Measurements from ENCODE around the gene FUOM. TPM values are rescaled to one million over a fixed set of nuclear protein-coding genes. Genes with fewer than 3 reads are reported as not detected.

The FUOM gene
- polyA plus RNA-seq, 1 of the 3 experiments (the other 2 are of a cell fraction), result 32.5 TPM

GRCh38 chr10:133403359-133403758 is 45.5 kb upstream of the FUOM start:
- Histone ChIP-seq H3K9me3 (no peaks in the 10 kb centered on the region), H4K20me1 (ENCODE audit: insufficient read depth) (peaks cover 13% of the 10 kb centered on the region; the same call in 1 of the 2 replicates), H3K9ac (no peak overlapping the region), H3K36me3 (replicated peaks in 1 of 2; ENCODE audit: control insufficient read depth in 1 of 2, insufficient read depth in 2 of 2, low read length in 1 of 2) (peaks cover 33 to 56% of the 10 kb centered on the region in 2 experiments), H3K9me2 (no peaks in the 10 kb centered on the region), H3K27me3 (ENCODE audit: insufficient read depth) (no peaks in the 10 kb centered on the region), H3K79me2 (ENCODE audit: insufficient read depth) (peaks cover 48% of the 10 kb centered on the region), H3K27ac (ENCODE audit: low read depth in 2 of 2, low read length in 1 of 2) (no peak overlapping the region), H2AFZ (ENCODE audit: low read depth) (no peak overlapping the region), H3K4me1 (ENCODE audit: control insufficient read depth in 1 of 2, insufficient read depth in 2 of 2, low read depth in 1 of 2, low read length in 1 of 2) (peaks cover 0 to 12% of the 10 kb centered on the region in 2 experiments; a peak in 3 of 4 replicates), H3K4me3 (ENCODE audit: low read depth in 2 of 2, low read length in 1 of 2) (no peak overlapping the region), H3F3A (replicated peaks; ENCODE audit: insufficient read depth) (peaks cover 18% of the 10 kb centered on the region), H3K4me2 (no peak overlapping the region)
- ChIA-PET CTCF (no interaction called here), POLR2A (no interaction called here)
- TF ChIP-seq RCOR1 (IDR thresholded peaks at IDR 0.05; ENCODE audit: low read length) (no peak), SIN3A (IDR thresholded peaks at IDR 0.05; ENCODE audit: borderline replicate concordance, low read depth, low read length) (no peak), CHD2 (IDR thresholded peaks at IDR 0.05; ENCODE audit: low read length, partially characterized antibody) (no peak)
- 87% methylated on average over 16 of the region's 16 CpGs for WGBS (ENCODE audit: low lambda C conversion rate)
- DNase-seq, result no peak

- POLR2A ChIA-PET, result no interaction called here
- H3K9ac ChIP-seq, result no peak overlapping the region
- H3K4me3 ChIP-seq (ENCODE audit: low read depth in 2 of 2, low read length in 1 of 2), result no peak overlapping the region
- no peak overlapping the region for H3K4me2 ChIP-seq
- peaks cover 18% of the 10 kb centered on the region for H3F3A ChIP-seq (replicated peaks; ENCODE audit: insufficient read depth)
- DNase-seq, result no peak
- TF ChIP-seq RXRA (IDR thresholded peaks at IDR 0.05; ENCODE audit: borderline replicate concordance, low read depth) (no peak), EP300 (IDR thresholded peaks at IDR 0.05; ENCODE audit: borderline replicate concordance in 1 of 2, low read depth in 1 of 2, low read length in 1 of 2) (no peak)
- 98% methylated on average over 13 of the region's 21 CpGs for WGBS (ENCODE audit: low lambda C conversion rate)
- peaks cover 13% of the 10 kb centered on the region; the same call in 1 of the 2 replicates for H4K20me1 ChIP-seq (ENCODE audit: insufficient read depth)
- H3K27ac ChIP-seq (ENCODE audit: low read depth in 2 of 2, low read length in 1 of 2), result no peak overlapping the region
- H3K9me3 ChIP-seq, result no peaks in the 10 kb centered on the region
- H3K4me1 ChIP-seq (ENCODE audit: control insufficient read depth in 1 of 2, insufficient read depth in 2 of 2, low read depth in 1 of 2, low read length in 1 of 2), result peaks cover 0 to 12% of the 10 kb centered on the region in 2 experiments; a peak in 3 of 4 replicates
- CTCF ChIA-PET, result no interaction called here
- H3K27me3 ChIP-seq (ENCODE audit: insufficient read depth), result no peaks in the 10 kb centered on the region
- H3K9me2 ChIP-seq, result no peaks in the 10 kb centered on the region
- H3K36me3 ChIP-seq (replicated peaks in 1 of 2; ENCODE audit: control insufficient read depth in 1 of 2, insufficient read depth in 2 of 2, low read length in 1 of 2), result peaks cover 24 to 60% of the 10 kb centered on the region in 2 experiments
- peaks cover 48% of the 10 kb centered on the region for H3K79me2 ChIP-seq (ENCODE audit: insufficient read depth)
- H2AFZ ChIP-seq (ENCODE audit: low read depth), result no peak overlapping the region
Observed at GRCh38 chr10:133401981-133402725, 44.3 kb upstream of the FUOM start.

- 95% methylated on average over 8 of the region's 12 CpGs for WGBS (ENCODE audit: low lambda C conversion rate)
- no peaks in the 10 kb centered on the region for H3K9me2 ChIP-seq
- H4K20me1 ChIP-seq (ENCODE audit: insufficient read depth), result peaks cover 7% of the 10 kb centered on the region; the same call in 1 of the 2 replicates
- CTCF ChIA-PET, result no interaction called here
- no peak overlapping the region for H3K27ac ChIP-seq (ENCODE audit: low read depth in 2 of 2, low read length in 1 of 2)
- no peak overlapping the region for H2AFZ ChIP-seq (ENCODE audit: low read depth)
- H3K9ac ChIP-seq, result no peak overlapping the region
- H3F3A ChIP-seq (replicated peaks; ENCODE audit: insufficient read depth), result peaks cover 13% of the 10 kb centered on the region
- H3K27me3 ChIP-seq (ENCODE audit: insufficient read depth), result no peaks in the 10 kb centered on the region
- POLR2A ChIA-PET, result no interaction called here
- H3K9me3 ChIP-seq, result no peaks in the 10 kb centered on the region
- no peak for DNase-seq
- peaks cover 20 to 56% of the 10 kb centered on the region in 2 experiments for H3K36me3 ChIP-seq (replicated peaks in 1 of 2; ENCODE audit: control insufficient read depth in 1 of 2, insufficient read depth in 2 of 2, low read length in 1 of 2)
- peaks cover 48% of the 10 kb centered on the region for H3K79me2 ChIP-seq (ENCODE audit: insufficient read depth)
- no peak overlapping the region for H3K4me3 ChIP-seq (ENCODE audit: low read depth in 2 of 2, low read length in 1 of 2)
- H3K4me1 ChIP-seq (ENCODE audit: control insufficient read depth in 1 of 2, insufficient read depth in 2 of 2, low read depth in 1 of 2, low read length in 1 of 2), result peaks cover 0 to 12% of the 10 kb centered on the region in 2 experiments; a peak in 3 of 4 replicates
- no peak overlapping the region for H3K4me2 ChIP-seq
- TF ChIP-seq SIN3A (IDR thresholded peaks at IDR 0.05; ENCODE audit: borderline replicate concordance, low read depth, low read length) (no peak), YY1 (IDR thresholded peaks at IDR 0.05; ENCODE audit: low read depth) (no peak), PBX3 (IDR thresholded peaks at IDR 0.05) (no peak)
Observed at GRCh38 chr10:133401500-133401899, 43.7 kb upstream of the FUOM start.

All from SK-N-SH (cell line).